Hepatocyte (in vitro differentiated cells): ENCODE data around the gene TTC39A. TPM values are rescaled to one million over a fixed set of nuclear protein-coding genes. Genes with fewer than 3 reads are reported as not detected.
"Not testable (repeated sequence)": the region's sequence is repeated elsewhere in the genome, so short reads cannot be mapped to it uniquely, and the experiment has no call there.

Experiments used
- DNase-seq: peaks from one replicate; pipeline ENCODE4 v3.0.0-alpha.2; 2016; ENCODE audit warnings: low spot score
- H2AFZ ChIP-seq: fragments of 200-600 bp; sonication (generic); 2 replicates; pipeline ENCODE4 v1.6.0; 2016; ENCODE audit warnings: antibody characterized with exemption, mild to moderate bottlenecking
- H3K27ac ChIP-seq: fragments of 200-600 bp; sonication (generic); 2 replicates; pipeline ENCODE4 v1.5.1; 2016; ENCODE audit warnings: mild to moderate bottlenecking
- H3K27me3 ChIP-seq: fragments of 200-600 bp; sonication (generic); 2 replicates; pipeline ENCODE4 v1.6.1; 2016
- H3K36me3 ChIP-seq: fragments of 200-600 bp; sonication (generic); replicated peaks from 2 replicates; pipeline ENCODE4 v1.5.1; 2016; ENCODE audit warnings: low read depth; ENCODE audit not compliant: insufficient read depth
- H3K4me1 ChIP-seq: fragments of 200-600 bp; sonication (generic); 2 replicates; pipeline ENCODE4 v1.5.1; 2016; ENCODE audit warnings: mild to moderate bottlenecking, moderate library complexity; ENCODE audit not compliant: insufficient read depth
- H3K4me2 ChIP-seq: fragments of 200-600 bp; sonication (generic); 2 replicates; pipeline ENCODE4 v1.6.0; 2016
- H3K4me3 ChIP-seq: fragments of 200-600 bp; sonication (generic); 2 replicates; pipeline ENCODE4 v1.5.1; 2016; ENCODE audit warnings: mild to moderate bottlenecking
- H3K79me2 ChIP-seq: fragments of 200-600 bp; sonication (generic); 2 replicates; pipeline ENCODE4 v1.6.0; 2017; ENCODE audit warnings: mild to moderate bottlenecking
- H3K9me2 ChIP-seq: fragments of 200-600 bp; sonication (generic); replicated peaks from 2 replicates; pipeline ENCODE4 v1.6.0; 2017; ENCODE audit warnings: mild to moderate bottlenecking; ENCODE audit not compliant: insufficient read depth
- H3K9me3 ChIP-seq: fragments of 200-600 bp; sonication (generic); 2 replicates; pipeline ENCODE4 v1.5.1; 2016; ENCODE audit warnings: low read depth, mild to moderate bottlenecking
- H4K20me1 ChIP-seq: fragments of 200-600 bp; sonication (generic); 2 replicates; pipeline ENCODE4 v1.6.0; 2016; ENCODE audit warnings: mild to moderate bottlenecking; ENCODE audit not compliant: insufficient read depth, poor library complexity, severe bottlenecking
- CTCF ChIP-seq: fragments of 200-600 bp; sonication (generic); IDR thresholded peaks from 2 replicates; pipeline ENCODE4 v1.5.1; 2016; ENCODE audit warnings: antibody characterized with exemption, mild to moderate bottlenecking; ENCODE audit not compliant: poor library complexity
- EZH2 ChIP-seq: fragments of 200-600 bp; sonication (generic); IDR thresholded peaks from 2 replicates; pipeline ENCODE4 v1.6.1; 2016; ENCODE audit warnings: antibody characterized with exemption, mild to moderate bottlenecking, borderline replicate concordance
- EZH2phosphoT487 ChIP-seq: fragments of 200-600 bp; sonication (generic); IDR thresholded peaks from one replicate; pipeline ENCODE4 v1.6.1; 2018; ENCODE audit warnings: antibody characterized with exemption, mild to moderate bottlenecking, low read depth, moderate library complexity; ENCODE audit not compliant: unreplicated experiment, severe bottlenecking
- WGBS: methylation state at CpG from one replicate; pipeline ENCODE4 v1.1.6; 2016; ENCODE audit warnings: low lambda C conversion rate; ENCODE audit errors: missing lambda C conversion rate; 5-methylcytosine and 5-hydroxymethylcytosine counted together
- polyA plus RNA-seq: library from polyadenylated mRNA; unstranded; fragments of >200 nt; fragmentation: Nextera tagmentation; extraction: Ambion mirVana; gene quantifications from 2 replicates; pipeline ENCODE4 v1.2.1, GENCODE V29; 2016
- total RNA-seq: library from RNA; depleted of rRNA; stranded (reverse); fragments of >200 nt; gene quantifications from 2 replicates; pipeline ENCODE4 v1.2.3, GENCODE V29; 2014

The TTC39A gene
- total and polyA plus RNA-seq, 2 experiments from 2014 or later, result 20.5 to 35.1 TPM

GRCh38 chr1:51325391-51325790, 5.0 kb downstream of the TTC39A start:
- H2AFZ ChIP-seq, result no peak overlapping the region
- H3K79me2 ChIP-seq, result no peaks in the 10 kb centered on the region

GRCh38 chr1:51325011-51325385, 5.4 kb downstream of the TTC39A start:
- not testable (repeated sequence) for H3K79me2 ChIP-seq, H2AFZ ChIP-seq
- 95% methylated on average over 8 of the region's 8 CpGs for WGBS

More at GRCh38 chr1:51325391-51325790, 5.0 kb downstream of the TTC39A start:
- Histone ChIP-seq H3K36me3 (no peaks in the 10 kb centered on the region), H3K4me2 (no peak overlapping the region), H3K9me2 (no peaks in the 10 kb centered on the region), H3K9me3 (no peaks in the 10 kb centered on the region), H3K4me3 (no peak overlapping the region), H4K20me1 (no peaks in the 10 kb centered on the region), H3K4me1 (peaks cover 6% of the 10 kb centered on the region), H3K27me3 (no peaks in the 10 kb centered on the region), H3K27ac (no peak overlapping the region)
- TF ChIP-seq EZH2phosphoT487 (no peak), EZH2 (no peak)
- DNase-seq, result no peak
- WGBS, result 92% methylated on average over 1 of the region's 1 CpG

GRCh38 chr1:51324251-51325010, 5.9 kb downstream of the TTC39A start:
- no peaks in the 10 kb centered on the region for H3K36me3 ChIP-seq
- no peak overlapping the region for H3K27ac ChIP-seq
- no peaks in the 10 kb centered on the region for H3K27me3 ChIP-seq
- no peak overlapping the region for H3K4me2 ChIP-seq
- H3K79me2 ChIP-seq, result no peaks in the 10 kb centered on the region
- H3K9me3 ChIP-seq, result no peaks in the 10 kb centered on the region
- H3K4me1 ChIP-seq, result no peaks in the 10 kb centered on the region
- H4K20me1 ChIP-seq, result no peaks in the 10 kb centered on the region
- H2AFZ ChIP-seq, result no peak overlapping the region
- TF ChIP-seq EZH2phosphoT487 (no peak), EZH2 (no peak), CTCF (no peak)
- WGBS, result 82% methylated on average over 7 of the region's 7 CpGs
- no peaks in the 10 kb centered on the region for H3K9me2 ChIP-seq
- no peak overlapping the region for H3K4me3 ChIP-seq
- DNase-seq, result no peak

More at GRCh38 chr1:51325011-51325385, 5.4 kb downstream of the TTC39A start:
- H3K9me2 ChIP-seq, H3K4me2 ChIP-seq, DNase-seq, H3K4me1 ChIP-seq, H3K36me3 ChIP-seq, H3K27me3 ChIP-seq, H3K4me3 ChIP-seq, H3K27ac ChIP-seq, H4K20me1 ChIP-seq, H3K9me3 ChIP-seq: not testable (repeated sequence)

GRCh38 chr1:51323778-51324177, 6.6 kb downstream of the TTC39A start:
- Histone ChIP-seq H3K79me2 (no peaks in the 10 kb centered on the region), H3K9me3 (no peaks in the 10 kb centered on the region), H2AFZ (no peak overlapping the region), H3K9me2 (no peaks in the 10 kb centered on the region), H4K20me1 (no peaks in the 10 kb centered on the region), H3K4me1 (no peaks in the 10 kb centered on the region), H3K4me3 (no peak overlapping the region), H3K4me2 (no peak overlapping the region), H3K36me3 (no peaks in the 10 kb centered on the region), H3K27me3 (no peaks in the 10 kb centered on the region), H3K27ac (no peak overlapping the region)
- no peak for DNase-seq
- TF ChIP-seq EZH2 (no peak), EZH2phosphoT487 (no peak), CTCF (no peak)
